NCI-H82 treated with DMSO at 0.1 percent for 48 hours (cell line): ENCODE results near the gene DAB2IP.

Experiments
- DNase-seq: peaks from one replicate; lab custom pipeline; 2025; ENCODE audit not compliant: unreplicated experiment; lab: John Stamatoyannopoulos, UW

The DAB2IP gene

GRCh38 chr9:121757281-121757585 lies 105.8 kb downstream of the DAB2IP start:
- DNase-seq, result no peak

GRCh38 chr9:121758693-121759092 lies 107.3 kb downstream of the DAB2IP start:
- DNase-seq, result no peak

DNA sequence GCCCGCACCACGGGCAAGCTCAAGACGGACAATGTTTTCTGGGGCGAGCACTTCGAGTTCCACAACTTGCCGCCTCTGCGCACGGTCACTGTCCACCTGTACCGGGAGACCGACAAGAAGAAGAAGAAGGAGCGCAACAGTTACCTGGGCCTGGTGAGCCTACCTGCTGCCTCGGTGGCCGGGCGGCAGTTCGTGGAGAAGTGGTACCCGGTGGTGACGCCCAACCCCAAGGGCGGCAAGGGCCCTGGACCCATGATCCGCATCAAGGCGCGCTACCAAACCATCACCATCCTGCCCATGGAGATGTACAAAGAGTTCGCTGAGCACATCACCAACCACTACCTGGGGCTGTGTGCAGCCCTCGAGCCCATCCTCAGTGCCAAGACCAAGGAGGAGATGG lies 108.6 kb downstream of the DAB2IP start:
- no peak for DNase-seq

GRCh38 chr9:121760571-121760970 lies 109.1 kb downstream of the DAB2IP start:
- no peak for DNase-seq

GRCh38 chr9:121763131-121763530 lies 111.7 kb downstream of the DAB2IP start:
- no peak for DNase-seq

DNA sequence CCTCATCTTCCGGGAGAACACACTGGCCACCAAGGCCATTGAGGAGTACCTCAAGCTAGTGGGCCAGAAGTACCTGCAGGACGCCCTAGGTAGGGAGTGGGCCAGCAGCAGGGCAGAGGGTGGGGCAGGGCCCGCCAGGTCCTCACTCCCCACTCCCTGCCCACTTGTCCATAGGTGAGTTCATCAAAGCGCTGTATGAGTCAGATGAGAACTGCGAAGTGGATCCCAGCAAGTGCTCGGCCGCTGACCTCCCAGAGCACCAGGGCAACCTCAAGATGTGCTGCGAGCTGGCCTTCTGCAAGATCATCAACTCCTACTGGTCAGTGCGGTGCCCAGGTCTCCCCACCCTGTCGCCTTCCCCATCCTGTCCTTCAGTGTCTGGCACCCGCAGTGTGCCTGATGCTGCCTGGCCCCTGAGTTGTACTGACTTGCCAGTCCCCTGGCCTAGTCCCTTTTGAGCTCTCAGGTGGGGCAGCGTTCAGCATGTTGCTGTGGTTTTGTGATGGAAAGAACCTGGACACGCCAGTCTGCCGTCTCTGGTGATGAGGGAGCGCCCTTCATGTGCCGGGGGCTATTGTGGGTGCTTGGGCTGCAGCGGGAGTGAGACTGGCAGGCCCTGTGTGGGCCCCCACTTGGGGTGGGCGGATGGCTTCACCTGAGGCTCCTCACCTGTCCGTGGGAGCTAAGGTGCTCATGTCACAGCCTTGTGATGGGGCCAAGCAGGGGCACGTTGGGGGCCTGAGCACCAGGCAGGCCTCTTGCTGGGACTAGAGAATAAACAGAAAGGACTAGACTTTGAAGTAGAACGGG lies 112.3 kb downstream of the DAB2IP start:
- no peak for DNase-seq

GRCh38 chr9:121764371-121764730 lies 112.9 kb downstream of the DAB2IP start:
- DNase-seq, result no peak

DNA sequence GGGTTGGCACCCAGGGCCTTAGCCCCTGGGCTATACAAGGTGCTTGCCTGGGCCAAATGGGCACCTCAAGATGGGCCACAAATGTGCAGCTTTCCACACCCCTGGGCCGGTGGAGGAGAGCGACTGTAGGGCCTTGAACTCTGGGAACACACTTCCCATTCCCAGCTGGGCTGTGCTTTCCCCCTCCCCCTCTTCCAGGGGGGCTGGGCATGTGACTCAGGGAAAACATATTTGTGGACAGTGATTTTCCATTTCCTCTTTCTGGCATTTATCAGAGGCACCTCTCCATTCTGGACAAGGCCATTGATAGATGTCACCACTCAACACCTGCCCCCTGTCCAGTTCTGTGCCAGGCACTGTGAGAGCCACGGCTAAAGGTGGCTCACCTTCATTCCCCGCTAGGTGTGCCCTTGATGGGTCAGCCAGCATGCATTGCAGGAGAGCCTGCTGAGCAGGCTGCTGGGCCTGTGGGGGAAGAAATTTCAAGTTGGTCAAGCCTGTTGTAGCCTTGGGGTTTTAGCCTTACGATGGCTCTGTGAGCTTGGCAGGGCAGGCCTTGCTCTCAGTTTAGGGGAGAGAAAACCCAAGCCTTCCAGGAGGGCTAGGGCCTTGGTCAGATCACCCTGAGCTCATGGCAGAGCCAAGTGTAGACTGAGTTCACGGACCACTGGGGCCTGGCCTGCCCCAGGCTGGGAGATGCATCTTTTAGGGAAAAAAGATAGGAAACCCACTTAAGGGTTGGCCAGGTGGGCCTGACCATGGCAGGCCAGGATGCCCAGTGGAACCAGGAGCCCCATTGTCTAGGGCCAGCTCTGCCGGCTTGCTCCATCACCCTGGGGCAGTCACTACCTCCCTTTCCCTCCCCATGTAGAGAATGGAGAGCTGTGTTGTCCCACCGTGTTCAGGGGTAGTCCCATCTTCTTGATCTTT lies 113.9 kb downstream of the DAB2IP start:
- no peak for DNase-seq

GRCh38 chr9:121766081-121766683 lies 114.7 kb downstream of the DAB2IP start:
- no peak for DNase-seq

DNA sequence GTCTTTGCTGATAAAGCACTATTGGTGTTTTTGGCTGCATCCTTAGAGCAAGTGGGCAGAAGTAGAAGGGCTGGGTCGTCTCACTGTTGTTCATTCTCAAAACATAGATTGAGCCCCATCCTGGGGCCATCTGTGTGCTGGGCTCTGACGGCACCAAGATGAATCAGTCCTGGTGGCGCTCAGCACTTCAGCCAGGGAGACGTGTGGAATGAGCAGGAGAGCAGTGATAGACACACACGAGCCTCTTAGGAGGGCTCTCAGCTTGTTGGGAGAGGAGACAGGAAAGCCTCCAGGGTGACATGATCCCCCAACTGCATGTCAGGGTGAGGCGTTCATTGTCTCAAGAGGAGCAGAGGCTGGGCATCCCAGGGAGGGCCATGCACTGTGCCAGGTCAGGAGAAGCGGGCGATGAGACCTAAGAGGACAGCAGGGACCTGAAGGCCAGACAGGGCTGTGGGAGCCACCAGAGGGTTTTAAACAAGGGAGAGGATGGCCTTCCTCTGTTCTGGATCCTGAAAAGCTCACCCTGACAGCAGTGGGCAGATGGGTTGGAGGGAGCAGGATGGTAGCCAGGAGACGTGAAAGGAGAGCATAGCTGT lies 115.8 kb downstream of the DAB2IP start:
- no peak for DNase-seq

DNA sequence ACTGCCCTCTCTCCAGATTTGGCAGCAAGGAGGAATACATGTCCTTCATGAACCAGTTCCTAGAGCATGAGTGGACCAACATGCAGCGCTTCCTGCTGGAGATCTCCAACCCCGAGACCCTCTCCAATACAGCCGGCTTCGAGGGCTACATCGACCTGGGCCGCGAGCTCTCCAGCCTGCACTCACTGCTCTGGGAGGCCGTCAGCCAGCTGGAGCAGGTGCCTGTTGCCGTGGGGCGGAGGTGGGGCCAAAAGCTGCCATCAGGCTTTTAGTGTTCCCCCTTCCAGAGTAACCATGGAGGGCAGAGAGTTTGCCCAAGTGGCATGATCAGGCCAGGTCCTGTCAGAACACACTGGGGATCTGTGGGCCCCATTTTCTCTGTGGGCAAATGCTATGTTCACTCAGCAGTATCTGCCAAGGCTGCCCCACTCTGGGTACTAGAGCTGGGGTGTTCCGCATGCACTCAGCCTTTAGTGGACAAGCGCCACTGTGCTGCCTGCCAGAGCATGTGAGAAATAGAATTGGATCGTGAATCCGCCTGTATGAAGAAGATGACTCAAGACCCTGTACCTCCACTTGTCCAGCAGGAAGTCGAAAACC lies 117.1 kb downstream of the DAB2IP start:
- DNase-seq, result no peak

DNA sequence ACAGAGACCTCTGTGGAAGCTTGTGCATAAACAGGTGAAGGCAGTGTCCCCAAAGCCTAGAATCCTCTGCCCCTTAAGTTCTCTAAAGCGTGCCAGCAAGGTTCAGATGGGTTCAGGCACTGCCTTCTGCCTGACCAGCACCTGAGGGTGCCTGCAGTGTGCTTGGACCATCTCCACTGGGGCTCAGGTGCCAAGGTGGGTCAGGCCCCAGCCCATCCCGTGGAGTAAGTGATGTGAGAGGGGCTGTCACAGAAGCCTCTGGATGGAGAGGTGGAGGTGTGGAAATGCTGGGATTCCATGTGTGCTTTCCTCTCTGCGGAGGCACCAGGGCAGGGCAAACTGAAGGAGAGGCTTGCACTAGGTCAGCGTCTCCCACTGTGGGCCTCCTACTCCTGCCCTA lies 118.5 kb downstream of the DAB2IP start:
- DNase-seq, result no peak

GRCh38 chr9:121770415-121771273 lies 119.2 kb downstream of the DAB2IP start:
- no peak for DNase-seq

DNA sequence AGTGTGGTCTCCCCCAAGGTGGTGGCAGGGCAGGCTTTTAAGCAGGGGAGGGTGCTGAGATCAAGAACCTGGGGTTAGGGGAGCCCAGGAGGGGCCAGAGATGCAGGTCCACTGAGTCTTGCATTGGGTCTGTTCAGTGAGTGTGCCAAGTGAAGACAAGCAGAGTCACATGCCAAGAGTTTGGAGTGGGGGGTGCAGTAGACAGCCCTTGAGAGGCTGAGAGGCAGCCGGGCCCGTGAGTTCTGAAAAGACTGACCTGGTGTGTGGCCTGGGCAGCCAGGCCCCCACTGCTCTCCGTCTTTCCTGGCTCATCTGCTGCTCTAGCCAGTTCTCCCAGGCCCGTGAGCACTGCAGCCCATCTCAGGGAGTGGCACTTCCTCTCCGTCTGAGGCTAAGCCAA lies 120.0 kb downstream of the DAB2IP start:
- DNase-seq, result no peak

- no peak for DNase-seq
These were observed 120.6 kb downstream of the DAB2IP start for GRCh38 chr9:121771851-121772599.

DNA sequence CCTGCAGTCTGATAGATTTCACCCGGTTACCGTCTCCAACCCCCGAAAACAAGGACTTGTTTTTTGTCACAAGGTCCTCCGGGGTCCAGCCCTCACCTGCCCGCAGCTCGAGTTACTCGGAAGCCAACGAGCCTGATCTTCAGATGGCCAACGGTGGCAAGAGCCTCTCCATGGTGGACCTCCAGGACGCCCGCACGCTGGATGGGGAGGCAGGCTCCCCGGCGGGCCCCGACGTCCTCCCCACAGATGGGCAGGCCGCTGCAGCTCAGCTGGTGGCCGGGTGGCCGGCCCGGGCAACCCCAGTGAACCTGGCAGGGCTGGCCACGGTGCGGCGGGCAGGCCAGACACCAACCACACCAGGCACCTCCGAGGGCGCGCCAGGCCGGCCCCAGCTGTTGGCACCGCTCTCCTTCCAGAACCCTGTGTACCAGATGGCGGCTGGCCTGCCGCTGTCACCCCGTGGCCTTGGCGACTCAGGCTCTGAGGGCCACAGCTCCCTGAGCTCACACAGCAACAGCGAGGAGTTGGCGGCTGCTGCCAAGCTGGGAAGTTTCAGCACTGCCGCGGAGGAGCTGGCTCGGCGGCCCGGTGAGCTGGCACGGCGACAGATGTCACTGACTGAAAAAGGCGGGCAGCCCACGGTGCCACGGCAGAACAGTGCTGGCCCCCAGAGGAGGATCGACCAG lies 121.3 kb downstream of the DAB2IP start:
- no peak for DNase-seq

DNA sequence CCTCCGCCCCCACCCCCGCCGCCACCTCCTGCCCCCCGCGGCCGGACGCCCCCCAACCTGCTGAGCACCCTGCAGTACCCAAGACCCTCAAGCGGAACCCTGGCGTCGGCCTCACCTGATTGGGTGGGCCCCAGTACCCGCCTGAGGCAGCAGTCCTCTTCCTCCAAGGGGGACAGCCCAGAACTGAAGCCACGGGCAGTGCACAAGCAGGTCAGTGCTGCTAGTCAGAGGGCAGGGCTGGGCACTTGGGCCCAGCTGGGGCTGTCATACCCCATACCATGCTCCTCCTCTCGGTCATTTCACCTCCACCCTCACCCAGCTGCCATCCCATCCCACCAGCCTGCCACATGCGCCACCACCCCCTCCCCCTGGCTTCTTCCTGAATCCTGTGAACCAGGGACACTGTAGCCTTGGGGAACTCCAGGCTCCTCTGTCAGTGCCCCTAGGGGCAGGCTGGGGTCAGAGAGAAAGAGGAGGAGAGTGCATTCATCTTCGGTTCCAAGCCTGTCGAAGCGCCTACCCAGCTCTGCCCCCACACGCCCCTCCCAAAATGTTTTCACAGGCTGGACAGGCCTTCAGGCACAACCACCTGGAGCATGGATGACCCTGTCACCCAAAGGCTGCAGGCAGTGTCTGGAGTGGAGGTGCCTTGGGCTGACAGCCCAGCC lies 122.0 kb downstream of the DAB2IP start:
- no peak for DNase-seq

- no peak for DNase-seq
These were observed 122.7 kb downstream of the DAB2IP start for GRCh38 chr9:121773954-121774714.
